K562 (cell line): Measurements from ENCODE around the gene CLIP2. TPM values are rescaled to one million over a fixed set of nuclear protein-coding genes. Genes with fewer than 3 reads are reported as not detected.
A peak's percentile ranks its signal among the peaks of the same experiment; 100 is the strongest.

Experiments
- CAMTA2 ChIP-seq: fragments of 250-450 bp; sonication (Bioruptor Pico); conservative IDR thresholded peaks from 2 replicates; pipeline ENCODE4 v1.5.1; 2022
- CC2D1A ChIP-seq: fragments of 450-650 bp; IDR thresholded peaks from 2 replicates; pipeline ENCODE4 v1.6.1; 2017; ENCODE audit warnings: mild to moderate bottlenecking
- EHMT2 ChIP-seq: fragments of 450-650 bp; IDR thresholded peaks from 2 replicates; pipeline ENCODE4 v1.6.1; 2018; ENCODE audit warnings: antibody characterized with exemption
- GTF3C2 ChIP-seq: IDR thresholded peaks from 3 replicates; pipeline ENCODE4 v1.6.1; 2011; ENCODE audit warnings: borderline replicate concordance, mild to moderate bottlenecking, moderate library complexity; ENCODE audit not compliant: insufficient read length; ENCODE audit errors: extremely low read depth
- HDAC2 ChIP-seq: fragments of 450-650 bp; IDR thresholded peaks from 2 replicates; pipeline ENCODE4 v1.6.1; 2016; ENCODE audit warnings: mild to moderate bottlenecking
- MAX ChIP-seq: sonication (generic); formaldehyde crosslinking; IDR thresholded peaks from 2 replicates; pipeline ENCODE4 v1.9.0; 2022; ENCODE audit warnings: mild to moderate bottlenecking, missing genetic modification reagents
- MBD2 ChIP-seq: sonication (generic); IDR thresholded peaks from 2 replicates; pipeline ENCODE4 v1.6.1; 2016; ENCODE audit warnings: low read depth, borderline replicate concordance
- NFYB ChIP-seq: IDR thresholded peaks from 2 replicates; pipeline ENCODE4 v1.6.1; 2011; ENCODE audit warnings: mild to moderate bottlenecking, moderate library complexity; ENCODE audit not compliant: insufficient read length; ENCODE audit errors: extremely low read depth
- PHTF2 ChIP-seq: fragments of 250-450 bp; sonication (Bioruptor Pico); IDR thresholded peaks from 2 replicates; pipeline ENCODE4 v1.5.0; 2021; ENCODE audit warnings: mild to moderate bottlenecking
- POLR2G ChIP-seq: fragments of 200-400 bp; formaldehyde crosslinking; IDR thresholded peaks from 2 replicates; pipeline ENCODE4 v1.6.1; 2017; ENCODE audit warnings: low read depth, mild to moderate bottlenecking, antibody characterized with exemption, low read length, moderate library complexity
- PRDM10 ChIP-seq: fragments of 450-650 bp; IDR thresholded peaks from 2 replicates; pipeline ENCODE4 v1.6.1; 2018; ENCODE audit not compliant: partially characterized antibody
- PRPF4 ChIP-seq: fragments of 200-400 bp; formaldehyde crosslinking; IDR thresholded peaks from one replicate; pipeline ENCODE4 v1.6.1; 2017; ENCODE audit warnings: low read length, low read depth, mild to moderate bottlenecking; ENCODE audit not compliant: insufficient read depth, poor library complexity, severe bottlenecking
- SUPT5H ChIP-seq: fragments of 450-650 bp; IDR thresholded peaks from 2 replicates; pipeline ENCODE4 v1.6.1; 2016
- TAF9B ChIP-seq: fragments of 450-650 bp; IDR thresholded peaks from 2 replicates; pipeline ENCODE4 v1.6.1; 2018; ENCODE audit warnings: mild to moderate bottlenecking; ENCODE audit not compliant: partially characterized antibody
- XRCC3 ChIP-seq: fragments of 450-650 bp; IDR thresholded peaks from 2 replicates; pipeline ENCODE4 v1.6.1; 2017; ENCODE audit warnings: mild to moderate bottlenecking, moderate library complexity
- ZBED1 ChIP-seq: IDR thresholded peaks from 2 replicates; pipeline ENCODE4 v1.6.1; 2014
- ZBTB1 ChIP-seq: sonication (generic); formaldehyde crosslinking; IDR thresholded peaks from 2 replicates; pipeline ENCODE4 v1.8.1; 2023; ENCODE audit warnings: missing genetic modification reagents, low read depth, mild to moderate bottlenecking, borderline replicate concordance
- ZNF143 ChIP-seq: sonication (generic); formaldehyde crosslinking; IDR thresholded peaks from 2 replicates; pipeline ENCODE4 v1.9.0; 2022; ENCODE audit warnings: mild to moderate bottlenecking, missing genetic modification reagents
- ZNF239 ChIP-seq: fragments of 250-450 bp; sonication (Bioruptor Pico); IDR thresholded peaks from 2 replicates; pipeline ENCODE4 v1.4.0; 2020; ENCODE audit warnings: mild to moderate bottlenecking
- ZNF324 ChIP-seq: fragments of 250-450 bp; sonication (Bioruptor Pico); IDR thresholded peaks from 2 replicates; pipeline ENCODE4 v1.4.0; 2020; ENCODE audit warnings: mild to moderate bottlenecking
- ZNF740 ChIP-seq, 3 experiments: fragments of 200-800 bp in 1 of 3; sonication (Bioruptor generic) in 1 of 3; sonication (generic) in 1 of 3; formaldehyde crosslinking in 1 of 3; IDR thresholded peaks; 2 replicates each; pipeline versions ENCODE4 v1.6.1 to v1.8.0; 2016 to 2022; ENCODE audit warnings: mild to moderate bottlenecking in 2 of 3, missing compliant biosample characterization in 2 of 3, missing genetic modification characterization in 2 of 3, missing genetic modification reagents in 1 of 3
- ZNF766 ChIP-seq: fragments of 200-800 bp; sonication (Bioruptor generic); conservative IDR thresholded peaks from 2 replicates; pipeline ENCODE4 v1.6.1; 2016; ENCODE audit warnings: missing genetic modification characterization, missing compliant biosample characterization
- polyA plus RNA-seq, 8 experiments: library from polyadenylated mRNA; depleted of rRNA in 4 of 8; stranded (reverse) in 5 of 8; unstranded in 3 of 8; fragments of >200 nt; fragmentation: Nextera tagmentation in 2 of 8; fragmentation: Illumina TruSeq in 1 of 8; extraction: Ambion mirVana in 2 of 8; extraction: Trizol in 1 of 8; gene quantifications; 2 replicates each; pipeline versions ENCODE4 v1.2.1 to v1.2.3, GENCODE V29; 2011 to 2014; ENCODE audit warnings: inconsistent platforms in 1 of 8, missing spikeins in 1 of 8
- total RNA-seq, 7 experiments: library from RNA; depleted of rRNA in 6 of 7; stranded (reverse); fragments of >200 nt in 6 of 7; fragmentation: Illumina TruSeq in 2 of 7; extraction: Trizol in 2 of 7; gene quantifications; 2 replicates each; pipeline versions ENCODE4 v1.2.1 to v1.2.3, GENCODE V29; 2011 to 2021; ENCODE audit warnings: low replicate concordance in 1 of 7

CLIP2 gene
- total and polyA plus RNA-seq, 9 of the 15 experiments (the other 6 are each of a cell fraction or from before 2014, with no cell fraction given): 0.07 to 5.4 (median 2.1) TPM

GRCh38 chr7:74320645-74321221, 31.5 kb downstream of the CLIP2 start (continued):
- TF ChIP-seq ZNF740 (CRISPR knock-in tag; IDR thresholded peaks at IDR 0.05) (no peak), ZNF740 (tag; IDR thresholded peaks at IDR 0.05) (no peak), EHMT2 (no peak), CAMTA2 (CRISPR knock-in tag) (no peak), SUPT5H (no peak), MAX (CRISPR knock-in tag) (no peak), ZNF143 (CRISPR knock-in tag) (no peak), ZNF766 (CRISPR knock-in tag) (no peak), XRCC3 (no peak), NFYB (no peak), PHTF2 (no peak), POLR2G (no peak), ZBED1 (no peak), PRPF4 (no peak), ZNF324 (no peak), GTF3C2 (peak; percentile 34), CC2D1A (0 out of 2 replicates have a peak, but pooled peaks have one; percentile 14), ZNF239 (CRISPR knock-in tag) (no peak), TAF9B (no peak), PRDM10 (no peak), ZBTB1 (CRISPR knock-in tag) (no peak), HDAC2 (peak; percentile 80), MBD2 (no peak)
